NT2/D1 (cell line): ENCODE measurements around the gene PHACTR3.

ENCODE experiments used
- YY1 ChIP-seq: IDR thresholded peaks from 2 replicates; pipeline ENCODE4 v1.6.1; 2011; ENCODE audit not compliant: insufficient read length, insufficient read depth
- ZNF274 ChIP-seq: IDR thresholded peaks from 2 replicates; pipeline ENCODE4 v1.6.1; 2011; ENCODE audit warnings: mild to moderate bottlenecking, low read depth, low read length

DNA sequence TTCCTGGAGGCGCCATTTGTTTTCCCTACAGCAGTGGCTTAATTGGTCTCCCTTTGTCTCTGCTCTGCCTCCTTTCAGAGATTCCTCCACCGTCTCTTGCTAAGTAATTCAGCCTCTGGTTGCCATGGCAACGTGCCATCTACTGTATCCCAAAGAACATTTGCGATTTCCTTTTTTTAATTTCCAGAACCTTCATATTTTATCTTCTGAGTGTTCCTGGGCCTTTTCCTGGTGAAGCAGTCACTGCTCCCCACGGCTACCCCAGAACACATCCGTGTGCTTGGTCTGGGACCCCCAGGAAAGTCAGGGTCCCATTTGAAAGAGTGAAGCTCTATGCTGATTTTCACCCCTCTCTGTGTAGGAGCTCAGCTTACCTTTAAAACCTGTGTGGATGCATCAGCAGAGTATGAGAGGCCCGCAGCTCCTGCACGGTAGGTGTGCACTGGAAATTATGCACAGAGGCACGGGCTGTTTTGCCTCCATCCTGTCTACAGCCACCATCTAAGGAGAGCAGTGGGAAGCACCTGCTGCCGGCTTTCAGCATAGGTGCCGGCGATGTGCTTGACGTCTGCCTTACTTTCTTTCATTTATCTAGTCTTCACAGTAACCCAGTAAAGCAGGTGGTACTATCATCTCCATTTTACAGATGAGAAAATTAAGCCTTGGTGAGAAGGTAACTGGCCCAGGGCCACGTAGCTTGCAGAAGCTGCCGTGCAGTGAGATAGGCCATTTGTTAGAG is 206.3 kb downstream of the PHACTR3 start:
- TF ChIP-seq YY1 (no peak), ZNF274 (no peak)
